ENCODE results near the gene NUDT4. TPM values are rescaled to one million over a fixed set of nuclear protein-coding genes. Genes with fewer than 3 reads are reported as not detected.

Gene NUDT4
- total RNA-seq, 1 experiment from 2014 or later: 24.6 TPM

Other genes starting within 250 kb of the NUDT4 start
- 102 and 163 TPM in 2 replicates for gene UBE2N, start 64.0 kb downstream of the NUDT4 start, total RNA-seq (2014; rRNA removed; shearing (Covaris generic))
- 155 and 177 TPM in 2 replicates for gene MRPL42, start 89.6 kb downstream of the NUDT4 start, total RNA-seq (2014; rRNA removed; shearing (Covaris generic))
- gene SOCS2, start 194.8 kb downstream of the NUDT4 start, total RNA-seq (2014; rRNA removed; shearing (Covaris generic)): 5.7 and 6.1 TPM in 2 replicates